GM21576 (cell line): ENCODE results near the gene PTPRN2.
"Not testable (repeated sequence)": the region's sequence is repeated elsewhere in the genome, so short reads cannot be mapped to it uniquely, and the experiment has no call there.

Experiments
- ATAC-seq: cut with Tn5 transposase; IDR thresholded peaks from one replicate; pipeline ENCODE4 v1.9.1; 2021; ENCODE audit warnings: mild to moderate bottlenecking, moderate library complexity; ENCODE audit not compliant: unreplicated experiment

Gene PTPRN2

GRCh38 chr7:157745721-157746709, 841.6 kb downstream of the PTPRN2 start:
- no peak for ATAC-seq

- no peak for ATAC-seq
Observed at GRCh38 chr7:157744786-157745601, 842.6 kb downstream of the PTPRN2 start.

- no peak for ATAC-seq
Observed at GRCh38 chr7:157743781-157744525, 843.7 kb downstream of the PTPRN2 start.

- ATAC-seq, result no peak
Observed at GRCh38 chr7:157740251-157740798, 847.3 kb downstream of the PTPRN2 start.

GRCh38 chr7:157739650-157740049, 848.0 kb downstream of the PTPRN2 start:
- ATAC-seq, result no peak

- no peak for ATAC-seq
Observed at GRCh38 chr7:157739031-157739430, 848.6 kb downstream of the PTPRN2 start.

- no peak for ATAC-seq
Observed at GRCh38 chr7:157738066-157738460, 849.6 kb downstream of the PTPRN2 start.

- no peak for ATAC-seq
Observed at GRCh38 chr7:157737151-157738065, 850.2 kb downstream of the PTPRN2 start.

GRCh38 chr7:157736341-157736740, 851.3 kb downstream of the PTPRN2 start:
- ATAC-seq, result no peak

- no peak for ATAC-seq
Observed at GRCh38 chr7:157735826-157736225, 851.8 kb downstream of the PTPRN2 start.

- no peak for ATAC-seq
Observed at GRCh38 chr7:157734676-157735640, 852.7 kb downstream of the PTPRN2 start.

GRCh38 chr7:157733760-157734395, 853.7 kb downstream of the PTPRN2 start:
- ATAC-seq, result not testable (repeated sequence)

GRCh38 chr7:157731126-157731525, 856.5 kb downstream of the PTPRN2 start:
- no peak for ATAC-seq

- no peak for ATAC-seq
Observed at GRCh38 chr7:157730614-157731013, 857.0 kb downstream of the PTPRN2 start.

- no peak for ATAC-seq
Observed at GRCh38 chr7:157729566-157729965, 858.1 kb downstream of the PTPRN2 start.

GRCh38 chr7:157727964-157728615, 859.5 kb downstream of the PTPRN2 start:
- ATAC-seq, result no peak

GRCh38 chr7:157726764-157727163, 860.9 kb downstream of the PTPRN2 start:
- no peak for ATAC-seq
